DND-41 (cell line): ENCODE results near the gene LYZL1.

Experiments used
- EZH2 ChIP-seq: IDR thresholded peaks from 3 replicates; pipeline ENCODE4 v1.6.1; 2012; ENCODE audit warnings: borderline replicate concordance, low read depth, mild to moderate bottlenecking, moderate library complexity, low read length, inconsistent platforms; ENCODE audit not compliant: severe bottlenecking
- TF ChIP-seq, protein P1 (sequence below): IDR thresholded peaks from 2 replicates; pipeline ENCODE4 v1.5.1; 2012; ENCODE audit warnings: borderline replicate concordance, low read length, moderate library complexity, mild to moderate bottlenecking; ENCODE audit not compliant: poor library complexity, severe bottlenecking; ENCODE audit errors: extremely low read depth

DNA sequence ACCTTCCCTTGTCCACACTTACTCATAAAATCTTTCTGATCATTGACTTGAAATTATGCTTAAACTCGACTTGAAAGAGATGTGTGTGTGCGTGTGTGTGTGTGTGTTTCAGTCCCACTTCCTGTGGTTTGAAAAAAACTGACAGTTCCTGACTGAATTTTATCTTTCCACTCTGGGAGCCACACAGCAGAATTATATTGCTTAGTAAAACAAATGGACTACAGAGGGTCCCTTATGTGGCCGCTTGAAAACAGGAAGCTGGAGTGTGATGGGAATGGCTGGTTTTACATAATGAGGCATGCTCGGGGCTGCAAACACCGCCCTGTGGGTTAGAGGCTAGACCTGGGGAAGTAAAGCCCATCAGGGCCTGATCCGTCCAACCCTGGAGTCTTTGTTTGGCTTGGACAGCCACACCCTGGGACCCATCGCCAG lies 54.8 kb downstream of the LYZL1 start:
- TF ChIP-seq EZH2, result no peak
- TF ChIP-seq, protein P1, sequence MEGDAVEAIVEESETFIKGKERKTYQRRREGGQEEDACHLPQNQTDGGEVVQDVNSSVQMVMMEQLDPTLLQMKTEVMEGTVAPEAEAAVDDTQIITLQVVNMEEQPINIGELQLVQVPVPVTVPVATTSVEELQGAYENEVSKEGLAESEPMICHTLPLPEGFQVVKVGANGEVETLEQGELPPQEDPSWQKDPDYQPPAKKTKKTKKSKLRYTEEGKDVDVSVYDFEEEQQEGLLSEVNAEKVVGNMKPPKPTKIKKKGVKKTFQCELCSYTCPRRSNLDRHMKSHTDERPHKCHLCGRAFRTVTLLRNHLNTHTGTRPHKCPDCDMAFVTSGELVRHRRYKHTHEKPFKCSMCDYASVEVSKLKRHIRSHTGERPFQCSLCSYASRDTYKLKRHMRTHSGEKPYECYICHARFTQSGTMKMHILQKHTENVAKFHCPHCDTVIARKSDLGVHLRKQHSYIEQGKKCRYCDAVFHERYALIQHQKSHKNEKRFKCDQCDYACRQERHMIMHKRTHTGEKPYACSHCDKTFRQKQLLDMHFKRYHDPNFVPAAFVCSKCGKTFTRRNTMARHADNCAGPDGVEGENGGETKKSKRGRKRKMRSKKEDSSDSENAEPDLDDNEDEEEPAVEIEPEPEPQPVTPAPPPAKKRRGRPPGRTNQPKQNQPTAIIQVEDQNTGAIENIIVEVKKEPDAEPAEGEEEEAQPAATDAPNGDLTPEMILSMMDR, result no peak
